ENCODE results near the gene WDR45B. TPM values are rescaled to one million over a fixed set of nuclear protein-coding genes. Genes with fewer than 3 reads are reported as not detected.

The WDR45B gene
- total RNA-seq, 2 donors from 2014 or later = 65.6 to 67.1 TPM

DNA sequence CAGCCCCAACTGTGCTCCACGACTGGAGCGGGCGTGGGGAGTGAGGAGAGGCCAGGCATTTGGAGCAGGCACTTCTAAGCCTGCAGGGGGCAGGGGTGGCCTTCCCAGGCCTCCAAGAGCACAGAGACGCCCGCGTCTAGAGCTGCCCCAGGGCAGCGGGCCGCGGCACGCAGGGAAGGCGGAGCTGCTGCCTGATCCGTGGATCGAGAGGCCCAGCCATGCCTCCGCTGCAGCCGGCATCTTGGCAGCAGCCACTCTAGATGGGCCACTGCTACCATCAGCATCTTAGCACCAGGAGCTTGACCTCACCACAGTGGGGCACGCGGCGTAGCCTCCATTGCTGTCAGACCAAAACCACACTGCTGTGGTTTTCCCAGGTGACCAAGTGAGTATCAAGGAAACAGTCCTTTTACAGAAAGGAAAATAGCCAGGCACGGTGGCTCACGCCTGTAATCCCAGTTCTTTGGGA is 20.4 kb upstream of the WDR45B start:
- Mint-ChIP-seq H3K27me3 (no peaks in the 10 kb centered on the region), H3K36me3 (ENCODE audit: low read depth) (no peaks in the 10 kb centered on the region), H3K27ac (no peak overlapping the region), H3K4me1 (peaks cover 18% of the 10 kb centered on the region), H3K4me3 (no peak overlapping the region)
- ATAC-seq (peak; percentile 81), DNase-seq (peak in 1 of 3 donors; percentile 22)
- H3K9me3 ChIP-seq (ENCODE audit: control insufficient read depth, low read length, poor library complexity, severe bottlenecking) = no peaks in the 10 kb centered on the region

DNA sequence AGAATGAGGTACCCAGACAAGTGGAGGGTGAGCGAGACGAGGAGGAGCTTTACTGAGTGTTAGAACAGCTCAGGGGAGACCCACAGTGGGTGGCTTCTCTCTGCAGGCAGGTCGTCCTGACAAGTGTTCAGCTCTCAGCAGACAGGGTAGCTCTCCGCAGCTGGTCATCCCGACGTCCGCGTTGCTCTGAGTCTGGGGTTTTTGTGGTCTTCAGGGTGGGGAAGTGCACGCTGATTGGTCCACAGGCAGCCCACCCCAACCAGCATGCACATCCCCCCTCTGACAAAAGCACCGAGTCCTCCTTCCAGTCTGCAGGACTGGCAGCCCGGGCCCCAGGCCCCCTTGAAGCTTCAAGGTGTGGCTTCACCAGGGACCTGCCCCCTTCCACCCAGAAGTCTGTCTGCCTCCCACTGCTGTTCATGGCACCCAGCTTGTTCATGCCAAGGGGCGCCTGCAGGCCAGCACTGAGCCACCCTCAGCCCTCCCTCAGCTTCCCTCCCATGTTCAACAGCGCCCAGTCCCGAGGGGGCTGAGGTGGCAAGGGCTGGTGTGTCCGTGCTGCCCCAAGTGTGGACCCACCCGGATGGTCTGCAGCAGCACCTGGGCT is 19.9 kb upstream of the WDR45B start:
- H3K4me1 Mint-ChIP-seq = peaks cover 15% of the 10 kb centered on the region
- no peaks in the 10 kb centered on the region for H3K27me3 Mint-ChIP-seq
- no peak overlapping the region for H3K4me3 Mint-ChIP-seq
- H3K9me3 ChIP-seq (ENCODE audit: control insufficient read depth, low read length, poor library complexity, severe bottlenecking) = no peaks in the 10 kb centered on the region
- H3K36me3 Mint-ChIP-seq (ENCODE audit: low read depth) = no peaks in the 10 kb centered on the region
- H3K27ac Mint-ChIP-seq = no peak overlapping the region
- ATAC-seq (no peak), DNase-seq (no peak)

DNA sequence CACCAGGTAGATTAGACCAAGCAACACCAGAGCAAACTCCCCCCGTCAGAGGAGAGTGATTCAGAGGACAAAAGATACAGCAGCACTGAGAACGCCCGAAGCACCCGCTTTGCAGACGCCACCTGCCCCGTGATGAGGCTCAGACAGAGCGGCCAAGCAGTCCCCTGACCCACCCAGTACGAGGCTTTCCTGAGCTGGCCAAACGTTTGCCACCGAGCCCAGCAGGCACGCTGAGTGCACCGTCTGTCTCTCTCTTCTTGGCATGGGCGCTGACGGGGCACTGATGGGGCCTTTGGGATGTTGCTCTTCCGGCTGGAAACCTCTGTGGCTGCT is 19.4 kb upstream of the WDR45B start:
- no peaks in the 10 kb centered on the region for H3K27me3 Mint-ChIP-seq
- DNase-seq (no peak), ATAC-seq (no peak)
- peaks cover 14% of the 10 kb centered on the region for H3K4me1 Mint-ChIP-seq
- H3K9me3 ChIP-seq (ENCODE audit: control insufficient read depth, low read length, poor library complexity, severe bottlenecking) = no peaks in the 10 kb centered on the region
- H3K4me3 Mint-ChIP-seq = no peak overlapping the region
- H3K27ac Mint-ChIP-seq = no peak overlapping the region
- no peaks in the 10 kb centered on the region for H3K36me3 Mint-ChIP-seq (ENCODE audit: low read depth)

DNA sequence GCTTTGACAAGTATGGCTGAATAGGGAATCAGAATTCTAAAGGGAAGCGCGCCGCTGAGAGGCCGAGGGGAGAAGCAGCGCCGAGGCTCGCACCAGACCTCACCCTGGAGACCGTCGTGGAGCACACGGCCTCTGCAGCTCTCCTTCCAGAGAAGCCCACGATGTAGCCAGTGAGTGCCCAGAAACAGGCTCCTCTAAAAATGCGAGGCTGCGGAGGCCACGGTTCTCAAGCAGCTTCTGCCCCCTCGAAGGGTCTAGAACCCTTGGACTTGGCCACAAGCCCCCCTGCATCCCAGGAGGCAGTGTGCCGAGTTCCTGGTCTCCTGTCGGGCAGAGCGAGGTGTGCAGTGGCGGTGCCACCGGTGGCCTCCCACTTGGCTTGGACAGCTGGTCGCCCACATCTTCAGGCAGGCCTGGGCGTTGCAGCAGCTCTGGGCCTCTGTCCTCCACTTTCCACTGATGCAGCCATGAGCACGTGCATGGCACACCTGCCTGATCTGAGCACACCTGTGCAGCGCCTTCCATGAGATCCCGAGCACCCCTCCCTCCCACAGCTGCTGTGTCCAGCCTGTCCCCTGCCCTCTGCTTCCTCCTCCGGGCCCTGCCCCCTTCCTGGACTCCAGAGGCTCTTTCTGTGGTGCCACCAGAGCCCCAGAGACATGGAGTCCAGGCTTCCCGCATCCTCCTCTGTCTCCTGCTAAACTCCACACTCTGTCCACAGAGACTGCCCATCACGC is 18.9 kb upstream of the WDR45B start:
- no peak overlapping the region for H3K4me3 Mint-ChIP-seq
- DNase-seq = no peak
- H3K9me3 ChIP-seq (ENCODE audit: control insufficient read depth, low read length, poor library complexity, severe bottlenecking) = no peaks in the 10 kb centered on the region
- no peaks in the 10 kb centered on the region for H3K27me3 Mint-ChIP-seq
- no peak for ATAC-seq
- H3K4me1 Mint-ChIP-seq = peaks cover 12% of the 10 kb centered on the region
- H3K27ac Mint-ChIP-seq = no peak overlapping the region
- H3K36me3 Mint-ChIP-seq (ENCODE audit: low read depth) = no peaks in the 10 kb centered on the region

DNA sequence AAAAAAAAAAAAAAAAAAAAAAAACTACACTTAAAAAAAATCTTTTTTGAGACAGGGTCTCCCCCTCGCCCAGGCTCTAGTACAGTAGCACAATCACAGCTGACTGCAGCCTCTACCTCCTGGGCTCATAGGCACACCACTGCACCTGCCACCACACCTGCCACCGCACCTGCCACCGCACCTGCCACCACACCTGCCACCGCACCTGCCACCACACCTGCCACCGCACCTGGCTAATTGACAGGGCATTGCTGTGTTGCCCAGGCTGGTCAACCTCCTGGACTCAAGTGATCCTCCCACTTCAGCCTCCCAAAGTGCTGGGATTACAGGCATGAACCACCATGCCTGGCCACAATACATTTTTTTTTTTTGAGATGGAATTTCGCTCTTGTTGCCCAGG is 17.6 kb upstream of the WDR45B start:
- H3K9me3 ChIP-seq (ENCODE audit: control insufficient read depth, low read length, poor library complexity, severe bottlenecking) = no peaks in the 10 kb centered on the region
- H3K36me3 Mint-ChIP-seq (ENCODE audit: low read depth) = no peaks in the 10 kb centered on the region
- no peak overlapping the region for H3K27ac Mint-ChIP-seq
- no peak overlapping the region for H3K4me3 Mint-ChIP-seq
- DNase-seq (no peak), ATAC-seq (no peak)
- no peaks in the 10 kb centered on the region for H3K27me3 Mint-ChIP-seq
- peaks cover 6% of the 10 kb centered on the region for H3K4me1 Mint-ChIP-seq

DNA sequence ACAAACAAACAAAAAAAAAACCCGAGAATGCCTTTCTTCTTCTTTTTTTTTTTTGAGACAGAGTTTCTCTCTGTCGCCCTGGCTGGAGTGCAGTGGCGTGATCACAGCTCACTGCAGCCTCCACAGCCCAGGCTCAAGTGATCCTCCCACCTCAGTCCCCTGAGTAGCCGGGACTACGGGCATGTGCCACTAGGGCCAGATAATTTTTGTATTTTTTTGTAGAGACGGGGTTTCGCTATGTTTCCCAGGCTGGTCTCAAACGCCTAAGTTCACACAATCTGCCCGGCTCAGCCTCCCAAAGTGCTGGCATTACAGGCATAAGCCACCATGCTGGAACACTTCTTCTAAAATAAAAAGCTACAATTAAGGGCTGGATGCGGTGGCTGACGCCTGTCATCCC is 17.0 kb upstream of the WDR45B start:
- no peaks in the 10 kb centered on the region for H3K9me3 ChIP-seq (ENCODE audit: control insufficient read depth, low read length, poor library complexity, severe bottlenecking)
- no peak overlapping the region for H3K4me3 Mint-ChIP-seq
- no peaks in the 10 kb centered on the region for H3K27me3 Mint-ChIP-seq
- no peak for ATAC-seq
- no peak for DNase-seq
- no peaks in the 10 kb centered on the region for H3K36me3 Mint-ChIP-seq (ENCODE audit: low read depth)
- H3K27ac Mint-ChIP-seq = no peak overlapping the region
- H3K4me1 Mint-ChIP-seq = peaks cover 5% of the 10 kb centered on the region

DNA sequence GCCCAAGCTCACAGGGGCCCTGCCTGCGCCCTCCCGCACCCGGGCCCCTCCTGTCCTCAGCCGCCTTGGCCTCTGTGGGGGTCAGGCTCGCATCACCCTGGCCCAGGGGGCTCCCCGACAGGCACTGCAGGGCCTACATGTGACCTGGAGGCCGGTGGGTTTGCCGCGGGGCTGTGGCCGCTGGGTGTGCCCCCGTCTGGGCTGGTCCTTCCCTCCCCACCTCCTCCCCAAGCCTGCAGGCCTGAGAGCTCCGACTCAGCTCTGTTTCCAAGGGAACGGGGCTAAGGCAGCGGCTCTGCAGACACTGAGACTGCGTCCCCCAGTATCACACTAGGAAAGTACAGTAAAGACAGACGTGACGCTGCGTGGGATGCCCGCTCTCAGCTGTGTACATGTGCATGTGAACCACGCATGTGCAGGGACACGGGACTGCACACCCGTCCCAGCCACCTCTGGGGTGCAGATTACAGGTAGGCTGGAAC is 16.5 kb upstream of the WDR45B start:
- Mint-ChIP-seq H3K27me3 (no peaks in the 10 kb centered on the region), H3K4me1 (peaks cover 5% of the 10 kb centered on the region), H3K36me3 (ENCODE audit: low read depth) (no peaks in the 10 kb centered on the region), H3K4me3 (no peak overlapping the region), H3K27ac (no peak overlapping the region)
- no peaks in the 10 kb centered on the region for H3K9me3 ChIP-seq (ENCODE audit: control insufficient read depth, low read length, poor library complexity, severe bottlenecking)
- ATAC-seq (no peak), DNase-seq (no peak)

DNA sequence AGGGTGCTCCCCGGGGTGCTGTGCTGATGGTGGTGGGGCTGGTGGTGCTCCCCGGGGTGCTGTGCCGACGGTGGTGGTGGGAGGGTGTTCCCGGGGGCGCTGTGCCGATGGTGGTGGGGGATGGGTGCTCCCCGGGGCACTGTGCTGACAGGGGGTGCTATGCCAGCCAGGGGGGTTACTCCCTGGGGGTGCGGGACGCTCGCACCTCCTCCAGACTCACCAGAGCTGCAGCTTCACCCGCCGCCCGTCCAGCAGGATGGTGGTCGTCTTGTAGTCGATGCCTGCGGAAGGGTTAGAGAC is 16.0 kb upstream of the WDR45B start:
- H3K9me3 ChIP-seq (ENCODE audit: control insufficient read depth, low read length, poor library complexity, severe bottlenecking) = no peaks in the 10 kb centered on the region
- no peak for ATAC-seq
- no peak for DNase-seq
- Mint-ChIP-seq H3K27me3 (no peaks in the 10 kb centered on the region), H3K4me3 (no peak overlapping the region), H3K36me3 (ENCODE audit: low read depth) (no peaks in the 10 kb centered on the region), H3K27ac (no peak overlapping the region), H3K4me1 (peaks cover 5% of the 10 kb centered on the region)

DNA sequence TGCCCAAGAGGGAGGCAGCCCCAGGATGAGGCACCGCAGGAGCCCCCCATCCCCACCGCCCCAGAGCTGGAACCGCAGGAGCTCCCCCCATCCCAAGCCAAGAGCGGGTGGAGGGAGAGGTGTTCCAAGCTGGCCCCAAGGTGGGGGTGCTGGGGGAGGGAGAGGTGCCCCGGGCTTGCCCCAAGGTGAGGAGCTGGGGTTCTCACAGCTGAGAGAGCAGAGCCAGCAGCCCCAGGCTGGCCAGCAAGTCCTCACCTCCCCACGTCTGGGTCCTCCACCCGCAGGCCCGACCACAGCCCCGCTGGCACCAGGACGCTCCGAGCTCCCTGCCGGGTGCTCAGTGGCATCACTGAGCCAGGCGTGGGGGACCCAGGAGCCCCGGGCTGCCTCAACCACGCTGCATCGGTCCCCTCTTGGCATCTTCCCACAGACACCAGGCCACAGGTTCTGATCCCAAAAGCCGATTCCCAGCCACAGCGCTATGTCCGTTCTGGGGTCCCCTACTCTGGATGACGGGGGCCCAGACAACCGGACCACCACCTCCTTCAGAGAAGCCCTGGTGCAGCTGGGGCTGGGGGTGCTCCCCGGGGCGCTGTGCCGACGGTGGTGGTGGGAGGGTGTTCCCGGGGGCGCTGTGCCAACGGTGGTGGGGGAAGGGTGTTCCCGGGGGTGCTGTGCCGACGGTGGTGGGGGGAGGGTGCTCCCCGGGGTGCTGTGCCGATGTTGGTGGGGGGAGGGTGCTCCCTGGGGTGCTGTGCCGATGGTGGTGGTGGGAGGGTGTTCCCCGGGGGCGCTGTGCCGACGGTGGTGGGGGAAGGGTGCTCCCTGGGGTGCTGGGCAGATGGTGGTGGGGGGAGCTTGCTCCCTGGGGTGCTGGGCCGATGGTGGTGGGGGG is 15.4 kb upstream of the WDR45B start:
- no peak for ATAC-seq
- H3K27ac Mint-ChIP-seq = no peak overlapping the region

DNA sequence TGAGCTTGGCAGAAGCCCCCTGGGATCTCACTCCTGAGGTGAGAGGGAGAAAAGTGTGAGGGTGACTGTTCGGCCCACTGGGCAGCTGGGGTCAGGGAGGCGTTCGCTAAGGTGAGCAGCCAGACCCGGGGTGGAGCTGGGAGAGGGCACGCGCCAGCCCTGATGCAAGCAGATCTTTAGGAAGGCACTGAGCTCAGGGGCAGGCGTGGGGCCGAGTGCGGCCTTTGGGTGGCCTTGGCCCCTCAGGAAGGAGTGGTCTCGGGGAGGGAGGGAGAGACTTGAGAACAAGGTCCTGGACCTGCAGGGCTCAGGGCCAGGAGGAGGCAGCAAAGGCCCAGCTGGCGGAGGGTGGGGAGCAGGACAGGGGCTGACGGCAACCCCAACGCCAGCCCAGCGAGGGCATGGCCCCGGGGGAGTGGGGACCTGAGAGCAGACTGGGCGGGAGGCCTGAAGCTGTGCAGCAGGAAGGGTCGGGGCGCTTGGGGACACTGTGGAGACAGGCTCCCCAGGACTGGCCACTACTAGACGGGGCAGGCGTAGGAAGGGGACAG is 14.5 kb upstream of the WDR45B start:
- no peaks in the 10 kb centered on the region for H3K9me3 ChIP-seq (ENCODE audit: control insufficient read depth, low read length, poor library complexity, severe bottlenecking)
- H3K27ac Mint-ChIP-seq = no peak overlapping the region
- ATAC-seq (no peak), DNase-seq (no peak)
- no peaks in the 10 kb centered on the region for H3K4me1 Mint-ChIP-seq
- H3K4me3 Mint-ChIP-seq = no peak overlapping the region
- no peaks in the 10 kb centered on the region for H3K27me3 Mint-ChIP-seq
- no peaks in the 10 kb centered on the region for H3K36me3 Mint-ChIP-seq (ENCODE audit: low read depth)

More for the DNA sequence above, 15.4 kb upstream of the WDR45B start:
- H3K9me3 ChIP-seq (ENCODE audit: control insufficient read depth, low read length, poor library complexity, severe bottlenecking) = no peaks in the 10 kb centered on the region
- H3K4me3 Mint-ChIP-seq = no peak overlapping the region
- H3K27me3 Mint-ChIP-seq = no peaks in the 10 kb centered on the region
- peaks cover 3% of the 10 kb centered on the region for H3K4me1 Mint-ChIP-seq
- no peak for DNase-seq
- H3K36me3 Mint-ChIP-seq (ENCODE audit: low read depth) = no peaks in the 10 kb centered on the region

DNA sequence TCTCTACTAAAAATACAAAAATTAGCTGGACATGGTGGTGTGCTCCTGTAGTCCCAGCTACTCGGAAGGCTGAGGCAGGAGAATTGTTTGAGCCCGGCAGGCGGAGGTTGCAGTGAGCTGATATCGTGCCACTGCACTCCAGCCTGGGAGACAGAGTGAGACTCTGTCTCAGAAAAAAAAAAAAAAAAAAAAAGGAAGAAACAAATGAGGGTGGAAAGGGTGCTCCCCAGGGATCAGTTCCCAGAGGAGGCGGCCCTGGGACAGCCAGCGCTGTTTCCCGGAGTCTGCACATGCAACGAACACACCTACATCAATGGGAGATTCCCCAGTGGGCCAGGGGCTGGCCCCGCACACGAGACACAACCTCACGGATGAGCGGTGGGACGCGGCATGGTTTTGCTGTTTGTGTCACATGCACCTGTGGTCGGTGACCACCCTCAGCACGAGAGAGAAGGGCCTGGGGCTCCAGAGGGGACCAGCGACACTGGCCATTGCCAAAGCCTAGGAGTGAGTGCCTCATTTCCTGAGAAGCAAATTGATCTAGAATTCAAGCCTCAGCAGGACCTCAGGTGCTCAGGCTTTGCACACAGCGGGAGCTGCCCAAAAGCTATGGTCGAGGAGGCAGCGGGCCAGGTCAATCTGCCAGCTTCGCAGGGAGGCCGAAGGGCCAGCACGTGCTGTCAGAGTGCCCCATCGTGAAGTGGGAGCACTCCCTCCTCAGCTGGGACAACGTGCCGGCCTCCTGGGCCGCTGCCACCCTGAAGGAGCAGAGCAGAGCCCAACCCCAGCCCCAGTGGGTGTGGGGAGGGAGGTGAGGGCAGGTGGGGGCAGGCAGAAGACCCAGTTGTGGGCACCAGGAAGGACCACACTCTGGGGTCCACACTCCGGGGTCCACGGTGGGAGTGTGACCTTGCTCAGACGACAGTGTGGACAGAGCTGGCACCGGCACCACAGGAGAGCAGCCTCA is 13.8 kb upstream of the WDR45B start:
- Mint-ChIP-seq H3K27ac (no peak overlapping the region), H3K27me3 (no peaks in the 10 kb centered on the region), H3K36me3 (ENCODE audit: low read depth) (no peaks in the 10 kb centered on the region), H3K4me3 (no peak overlapping the region), H3K4me1 (no peaks in the 10 kb centered on the region)
- H3K9me3 ChIP-seq (ENCODE audit: control insufficient read depth, low read length, poor library complexity, severe bottlenecking) = no peaks in the 10 kb centered on the region
- ATAC-seq (no peak), DNase-seq (no peak)

DNA sequence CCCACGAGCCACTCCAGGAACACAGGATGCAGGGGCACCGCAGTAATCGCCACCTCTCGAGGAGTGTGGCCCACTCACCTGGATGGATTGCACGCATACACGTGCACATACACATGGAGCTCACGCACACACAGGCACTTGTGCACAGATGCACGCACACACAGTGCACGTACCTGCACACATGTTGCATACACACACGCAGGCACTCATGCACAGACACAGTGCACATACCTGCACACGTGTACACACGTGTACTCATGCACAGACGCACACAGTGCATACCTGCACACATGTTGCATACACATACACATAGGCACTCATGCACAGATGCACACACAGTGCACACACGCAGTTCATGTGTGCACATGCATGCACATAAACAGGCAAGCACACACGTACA is 11.6 kb upstream of the WDR45B start:
- ATAC-seq (no peak), DNase-seq (no peak)
- Mint-ChIP-seq H3K4me1 (no peaks in the 10 kb centered on the region), H3K27me3 (no peaks in the 10 kb centered on the region), H3K4me3 (no peak overlapping the region), H3K36me3 (ENCODE audit: low read depth) (no peaks in the 10 kb centered on the region), H3K27ac (no peak overlapping the region)
- no peaks in the 10 kb centered on the region for H3K9me3 ChIP-seq (ENCODE audit: control insufficient read depth, low read length, poor library complexity, severe bottlenecking)

Data from T-helper 17 cell (primary cell).